Right forelimb (tissue), 1 donor: Measurements from ENCODE around the gene SPATA31D4.
"Not testable (repeated sequence)": the region's sequence is repeated elsewhere in the genome, so short reads cannot be mapped to it uniquely, and the experiment has no call there.

ENCODE experiments used
- DNase-seq: peaks from one replicate; pipeline ENCODE4 v3.0.0-alpha.2; 2018

SPATA31D4 gene

DNA sequence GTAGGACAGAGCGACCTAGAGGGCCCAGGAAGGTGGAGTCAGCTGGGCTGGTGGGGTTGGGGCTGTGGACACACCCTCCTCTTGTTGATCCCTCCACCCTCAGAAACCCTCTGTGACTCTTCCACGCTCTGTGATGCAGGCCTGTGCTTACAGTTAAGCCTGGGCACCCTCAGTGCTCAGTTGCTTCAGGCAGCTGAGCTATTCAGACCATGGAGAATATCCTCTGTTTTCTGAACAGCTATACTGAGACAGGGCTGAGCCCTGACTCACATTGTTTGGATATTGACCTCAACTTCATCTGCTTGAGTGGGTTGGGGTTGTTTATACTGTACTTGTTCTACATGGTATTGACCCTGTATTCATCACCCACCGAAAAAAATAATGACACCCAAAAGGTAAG, at the start of gene SPATA31D4:
TSS of gene SPATA31D4 (plus strand) at position 124 of the 400 bp plus-strand sequence. CDS start at position 210, 86 bp downstream.
- not testable (repeated sequence) for DNase-seq

DNA sequence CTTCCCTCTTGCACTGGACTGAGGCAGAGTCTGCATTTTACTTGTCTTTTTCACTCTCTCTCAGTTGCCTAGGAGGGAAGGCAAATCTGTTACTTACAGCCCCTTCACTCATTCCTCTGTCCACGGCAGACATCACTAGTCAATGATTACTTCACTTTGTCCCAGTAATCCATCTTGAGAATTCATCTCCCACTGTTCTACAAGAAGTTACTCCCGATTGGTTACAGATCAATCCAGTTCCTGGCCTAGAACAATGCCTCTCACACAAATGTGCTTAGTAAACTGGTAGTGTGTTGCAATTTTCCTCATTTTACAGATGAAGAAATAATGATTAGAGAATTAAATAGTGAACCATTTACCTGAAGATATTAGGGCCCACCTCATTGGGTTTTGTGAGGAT, 49.7 kb upstream of the SPATA31D4 start:
- DNase-seq = no peak

DNA sequence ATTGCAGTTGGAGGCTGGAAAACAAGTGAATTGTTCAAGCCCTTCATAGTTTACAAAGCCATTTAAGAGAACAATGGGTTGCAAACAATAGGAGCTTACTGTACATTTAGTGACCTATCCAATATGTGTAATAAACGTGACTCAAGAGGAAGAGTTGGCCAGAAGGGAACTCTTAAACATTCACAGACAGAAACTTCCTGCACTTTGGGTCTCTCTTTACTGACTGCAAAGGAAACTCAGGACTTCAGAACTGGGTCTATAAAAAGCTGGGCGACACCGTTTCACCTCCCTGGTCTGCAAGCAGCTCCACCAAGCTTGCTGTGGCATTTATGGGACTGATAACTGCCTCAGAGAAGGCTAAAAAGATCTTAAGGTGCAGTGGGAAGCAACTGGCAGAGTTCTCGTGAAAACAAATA, 48.7 kb upstream of the SPATA31D4 start:
- no peak for DNase-seq

DNA sequence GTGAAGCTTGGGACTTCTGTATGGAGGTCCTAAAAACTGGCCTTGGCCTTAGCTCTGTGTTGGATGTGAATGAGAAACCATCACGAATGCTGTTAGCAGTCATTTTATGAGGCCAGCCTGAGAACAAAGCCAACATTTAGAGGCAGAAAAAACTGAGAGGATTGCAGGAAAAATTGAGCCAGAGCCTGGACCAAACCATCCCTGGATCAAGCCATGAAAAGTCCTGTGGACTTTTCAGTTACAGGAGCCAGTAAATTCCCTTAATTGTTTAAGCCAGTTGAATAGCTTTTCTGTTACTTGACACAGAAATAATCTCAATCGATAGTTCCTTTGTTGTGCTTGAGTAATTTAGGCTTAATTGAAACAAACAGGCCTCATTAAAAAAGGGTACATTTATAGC, 42.6 kb upstream of the SPATA31D4 start:
- DNase-seq = no peak

DNA sequence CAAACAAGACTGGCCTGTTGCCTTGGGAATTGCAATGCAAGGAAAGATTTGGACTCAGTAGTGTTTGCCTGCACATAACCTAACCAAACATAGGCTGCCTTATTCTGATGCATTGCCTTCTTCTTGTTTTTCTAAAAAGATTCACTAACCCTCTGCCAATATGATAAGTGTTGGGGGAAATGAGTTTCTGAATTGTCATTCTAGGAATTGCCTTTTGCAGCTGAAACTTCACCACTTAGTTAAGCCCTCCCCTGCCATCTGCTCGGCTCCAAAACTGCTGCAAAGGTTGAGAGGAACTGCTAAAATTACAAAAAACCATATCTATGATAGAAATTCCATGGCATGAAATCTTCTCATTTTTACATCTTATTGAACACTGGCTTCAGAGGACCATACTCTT, 41.6 kb upstream of the SPATA31D4 start:
- no peak for DNase-seq

DNA sequence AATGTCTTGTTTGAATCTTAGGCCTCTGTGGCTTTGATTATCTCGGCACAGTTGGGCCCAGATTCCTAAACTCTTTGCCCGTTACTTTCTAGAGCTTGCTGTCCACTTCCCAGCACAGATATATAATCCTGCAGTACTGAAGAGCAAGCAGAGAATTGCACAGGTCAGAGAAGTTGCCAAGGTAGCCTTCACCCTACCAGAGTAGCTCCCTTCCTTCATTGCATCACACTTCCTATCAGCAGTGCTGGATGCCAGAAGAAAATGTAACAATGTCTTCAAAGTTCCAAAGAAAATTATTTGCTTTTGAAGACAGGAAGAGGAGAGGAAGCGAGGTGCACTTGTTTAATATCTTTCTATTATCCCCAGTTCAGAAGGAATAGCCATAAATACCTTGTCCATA, 38.1 kb upstream of the SPATA31D4 start:
- no peak for DNase-seq

DNA sequence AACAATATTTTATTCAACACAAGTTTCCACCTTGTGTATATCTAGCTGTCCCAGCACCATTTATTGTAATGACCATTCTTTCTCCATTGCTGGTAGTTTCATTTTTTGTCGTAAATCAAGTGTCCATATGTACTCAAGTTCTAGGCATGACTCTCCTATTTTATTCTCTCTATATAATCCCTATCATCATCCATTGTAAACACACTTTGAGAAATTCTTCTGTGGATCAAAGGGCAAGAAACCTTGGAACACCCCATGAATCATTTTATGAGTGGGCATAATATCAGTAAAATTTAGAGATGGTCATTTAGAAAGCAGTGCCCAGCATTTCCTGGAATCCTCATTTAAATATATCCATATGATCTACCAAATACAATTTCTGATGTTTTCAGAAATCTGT, 35.8 kb upstream of the SPATA31D4 start:
- DNase-seq = no peak

DNA sequence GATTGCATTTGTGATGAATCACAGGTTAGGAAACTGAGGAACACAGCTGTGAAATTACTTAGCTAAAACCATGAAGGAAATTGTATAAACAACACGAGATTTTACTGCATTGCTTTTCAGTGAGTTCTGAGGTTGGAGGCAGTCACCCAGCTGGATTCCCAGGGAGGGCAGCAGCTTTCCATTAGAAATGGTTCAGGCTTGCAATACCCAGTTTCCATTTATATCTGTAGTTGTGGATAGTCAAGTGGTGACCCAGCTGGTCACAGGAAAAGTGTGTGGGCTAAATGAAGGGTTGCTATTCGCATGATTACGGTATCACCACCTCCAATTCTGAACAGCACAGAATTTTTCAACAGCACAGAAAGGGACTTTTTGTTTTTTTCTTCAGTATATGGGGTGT, 34.3 kb upstream of the SPATA31D4 start:
- DNase-seq = no peak

DNA sequence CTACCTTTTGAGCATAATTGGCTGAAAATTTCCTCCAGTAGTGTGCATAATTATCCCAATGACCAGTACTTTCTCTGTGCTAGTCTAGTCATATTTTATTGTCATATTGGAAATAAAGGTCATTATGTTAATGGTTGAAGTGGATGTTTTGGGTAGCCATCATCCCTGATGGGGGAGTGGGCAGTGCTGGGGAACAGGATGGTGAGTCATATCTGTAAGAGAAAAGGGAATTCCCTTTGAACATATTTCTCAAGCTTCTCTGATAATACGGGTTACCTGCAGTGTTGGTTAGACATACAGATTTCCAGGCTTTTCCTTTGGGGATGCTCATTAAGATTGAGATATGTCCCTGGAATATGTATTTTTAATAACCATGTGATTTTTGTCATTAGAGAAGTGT, 33.3 kb upstream of the SPATA31D4 start:
- no peak for DNase-seq

DNA sequence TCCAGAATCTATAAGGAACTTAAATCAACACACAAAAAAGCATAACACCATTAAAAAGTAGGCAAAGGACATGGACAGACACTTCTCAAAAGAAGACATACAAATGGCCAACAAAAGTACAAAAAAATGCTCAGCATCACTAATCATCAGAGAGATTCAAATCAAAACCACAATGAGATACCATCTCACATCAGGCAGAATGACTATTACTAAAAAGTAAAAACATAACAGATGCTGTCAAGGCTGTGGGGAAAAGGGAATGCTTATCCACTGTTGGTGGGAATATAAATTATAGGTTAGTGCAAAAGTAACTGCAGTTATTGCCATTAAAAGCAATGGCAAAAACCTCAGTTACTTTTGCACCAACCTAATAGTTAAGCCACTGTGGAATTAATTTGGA, 32.2 kb upstream of the SPATA31D4 start:
- no peak for DNase-seq

DNA sequence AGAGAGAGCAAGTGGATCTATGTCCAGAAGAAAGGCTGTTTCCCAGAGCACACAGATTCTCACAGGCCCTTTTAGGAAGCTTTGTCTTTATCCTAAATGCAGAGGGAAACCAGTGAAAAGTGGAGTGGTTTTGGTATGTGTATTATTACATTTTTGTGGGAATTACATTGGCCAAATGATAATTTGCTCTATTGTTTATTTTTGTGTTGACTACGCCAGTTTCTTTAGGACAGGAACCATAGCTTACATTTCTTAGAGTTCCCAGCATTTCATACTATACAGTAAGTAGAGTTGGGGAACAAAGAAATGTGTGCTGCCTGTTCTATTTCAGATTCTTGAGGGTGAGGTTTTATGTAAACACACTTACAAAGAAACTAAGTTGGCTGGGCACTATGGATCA, 29.4 kb upstream of the SPATA31D4 start:
- DNase-seq = no peak

DNA sequence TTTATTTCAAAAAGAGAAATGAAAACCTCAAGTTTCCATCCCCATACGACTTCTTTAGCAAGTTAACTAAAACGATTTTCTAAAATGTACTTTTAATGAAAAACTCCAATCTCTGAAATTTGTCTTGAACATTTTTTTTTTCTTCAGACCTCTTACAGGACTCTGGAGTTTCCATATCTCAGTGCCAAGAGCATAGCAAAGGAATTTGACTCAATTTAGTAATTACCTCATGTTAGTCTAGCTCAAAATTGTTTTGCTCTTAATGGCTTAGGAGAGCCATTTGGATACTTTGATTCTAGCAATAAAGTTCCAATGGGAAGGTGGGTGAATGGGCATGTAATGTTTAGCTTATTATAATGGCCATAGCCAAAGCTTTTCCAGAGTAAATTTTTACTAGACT, 26.0 kb upstream of the SPATA31D4 start:
- DNase-seq = no peak

DNA sequence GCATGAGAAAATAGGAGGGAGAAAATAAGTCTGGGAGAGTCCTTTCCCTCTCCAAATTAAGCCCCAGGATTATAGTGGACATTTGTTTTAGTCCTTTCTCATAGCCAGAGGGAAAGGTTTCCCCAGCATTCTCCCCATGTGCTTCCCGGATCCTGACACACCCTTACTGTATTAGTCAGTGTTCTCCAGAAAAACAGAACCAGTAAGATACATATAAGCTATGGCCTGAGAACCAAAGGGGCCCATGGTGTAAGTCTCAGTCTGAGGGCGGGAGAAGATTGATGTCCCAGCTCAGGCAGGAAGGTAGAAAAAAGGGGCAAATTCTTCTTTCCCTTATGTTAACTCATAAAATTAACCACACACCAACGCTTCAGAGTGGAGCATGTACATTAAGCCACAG, 25.6 kb upstream of the SPATA31D4 start:
- DNase-seq = no peak

DNA sequence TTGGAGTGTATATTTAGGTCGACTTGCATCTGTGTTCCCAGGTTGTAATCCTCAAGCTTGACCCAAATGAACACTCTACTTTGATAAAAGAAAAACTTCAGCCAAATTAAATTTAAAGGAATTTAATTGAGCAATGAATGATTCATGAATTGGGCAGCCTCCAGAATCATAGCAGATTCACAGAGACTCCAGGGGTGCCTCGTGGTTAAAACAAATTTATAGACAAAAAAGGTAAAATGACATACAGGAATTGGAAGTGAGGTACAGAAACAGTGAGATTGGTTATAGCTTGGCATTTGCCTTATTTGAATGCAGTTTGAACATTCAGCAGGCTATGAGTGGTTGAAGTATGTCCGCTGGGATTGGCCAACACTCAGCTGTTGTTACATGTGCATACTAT, 21.6 kb upstream of the SPATA31D4 start:
- DNase-seq = no peak

DNA sequence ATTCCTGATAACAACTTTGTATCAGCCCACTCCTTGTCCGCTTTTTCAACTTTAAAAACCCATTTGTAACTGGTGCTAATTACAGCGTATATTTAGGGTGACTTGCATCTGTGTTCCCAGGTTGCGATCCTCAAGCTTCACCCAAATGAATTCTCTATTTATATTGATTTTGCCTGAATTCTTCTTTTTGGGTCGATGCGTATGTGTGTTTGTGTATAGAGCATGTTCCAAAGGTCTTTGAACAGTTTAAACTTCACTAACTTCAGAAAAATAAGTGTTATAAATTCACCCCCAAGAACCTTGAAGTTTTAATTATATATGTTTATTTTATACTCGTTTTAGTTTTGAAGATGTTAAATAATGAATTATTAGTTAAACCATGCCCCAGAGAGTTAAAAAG, 16.1 kb upstream of the SPATA31D4 start:
- no peak for DNase-seq

DNA sequence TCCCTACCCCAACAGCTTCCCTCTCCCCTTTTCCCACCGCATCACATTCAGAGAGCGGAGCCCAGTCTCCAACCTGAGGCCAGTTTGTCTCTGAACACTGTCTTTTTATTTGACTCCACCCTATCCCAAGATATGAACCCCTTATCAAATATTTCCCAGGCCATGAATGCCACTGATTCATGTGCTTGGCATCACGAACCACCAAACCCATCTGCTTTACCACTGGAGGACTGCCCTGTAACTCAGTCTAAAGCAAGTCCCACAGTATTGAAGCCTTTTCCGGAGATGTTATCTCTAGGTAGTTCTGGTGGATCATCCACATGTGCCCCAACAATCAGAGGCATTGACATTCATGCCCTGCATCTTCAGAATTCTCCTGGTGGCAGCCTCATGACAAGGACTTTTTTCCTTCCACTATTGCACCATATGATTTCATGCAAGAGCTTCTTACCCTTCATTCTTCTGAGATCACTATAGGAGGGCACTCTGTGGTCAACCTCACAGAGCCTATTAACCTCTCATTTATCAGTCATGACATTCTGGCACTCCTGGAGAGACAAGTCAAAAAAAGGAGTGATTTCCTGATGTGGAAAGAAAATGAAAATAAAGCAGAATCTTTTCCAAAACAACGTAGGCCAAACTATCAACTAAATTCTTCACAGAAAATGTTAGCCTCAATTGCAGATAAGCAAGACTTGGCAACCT, 12.3 kb upstream of the SPATA31D4 start:
- DNase-seq = no peak

DNA sequence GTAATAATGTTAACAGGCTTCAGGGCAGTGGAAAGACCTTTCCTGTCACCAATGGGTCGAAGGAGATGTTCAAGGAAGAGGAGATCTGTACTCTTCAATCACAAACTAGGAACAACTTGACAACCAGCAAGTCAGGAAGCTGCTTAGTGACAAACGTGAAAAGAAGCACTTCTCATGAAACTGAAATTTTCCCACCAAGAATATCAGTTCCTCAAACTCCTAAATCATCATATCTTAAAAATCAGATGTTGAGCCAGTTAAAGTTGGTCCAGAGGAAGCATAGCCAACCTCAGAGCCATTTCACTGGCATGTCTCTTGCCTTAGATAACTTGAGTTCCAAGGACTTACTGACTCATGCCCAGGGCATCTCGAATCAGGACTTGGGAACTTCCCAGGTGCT, 9.7 kb upstream of the SPATA31D4 start:
- not testable (repeated sequence) for DNase-seq

DNA sequence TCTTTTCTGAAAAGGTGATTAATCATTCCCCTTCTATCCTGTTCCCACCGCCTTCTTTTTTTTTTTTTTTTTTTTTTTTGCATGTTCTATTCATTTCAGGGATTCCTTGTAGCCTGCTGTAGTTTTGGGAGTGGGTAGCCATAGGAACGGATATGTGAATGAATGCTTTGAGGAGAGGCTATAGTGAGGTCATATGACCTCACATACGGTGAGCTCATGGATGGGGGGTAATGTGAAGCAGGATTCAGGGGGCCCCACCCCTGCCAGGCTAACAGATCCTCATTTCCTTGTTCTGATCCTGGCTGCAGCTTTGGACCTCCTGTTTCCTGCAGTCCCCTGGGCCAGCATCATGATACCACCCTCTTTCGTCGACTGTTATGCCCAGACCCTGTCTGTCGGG, 1.9 kb downstream of the SPATA31D4 start:
- DNase-seq = not testable (repeated sequence)

DNA sequence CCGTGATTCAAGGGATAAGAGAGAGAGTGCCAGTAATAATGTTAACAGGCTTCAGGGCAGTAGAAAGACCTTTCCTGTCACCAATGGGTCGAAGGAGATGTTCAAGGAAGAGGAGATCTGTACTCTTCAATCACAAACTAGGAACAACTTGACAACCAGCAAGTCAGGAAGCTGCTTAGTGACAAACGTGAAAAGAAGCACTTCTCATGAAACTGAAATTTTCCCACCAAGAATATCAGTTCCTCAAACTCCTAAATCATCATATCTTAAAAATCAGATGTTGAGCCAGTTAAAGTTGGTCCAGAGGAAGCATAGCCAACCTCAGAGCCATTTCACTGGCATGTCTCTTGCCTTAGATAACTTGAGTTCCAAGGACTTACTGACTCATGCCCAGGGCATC, 5.3 kb downstream of the SPATA31D4 start:
- not testable (repeated sequence) for DNase-seq

DNA sequence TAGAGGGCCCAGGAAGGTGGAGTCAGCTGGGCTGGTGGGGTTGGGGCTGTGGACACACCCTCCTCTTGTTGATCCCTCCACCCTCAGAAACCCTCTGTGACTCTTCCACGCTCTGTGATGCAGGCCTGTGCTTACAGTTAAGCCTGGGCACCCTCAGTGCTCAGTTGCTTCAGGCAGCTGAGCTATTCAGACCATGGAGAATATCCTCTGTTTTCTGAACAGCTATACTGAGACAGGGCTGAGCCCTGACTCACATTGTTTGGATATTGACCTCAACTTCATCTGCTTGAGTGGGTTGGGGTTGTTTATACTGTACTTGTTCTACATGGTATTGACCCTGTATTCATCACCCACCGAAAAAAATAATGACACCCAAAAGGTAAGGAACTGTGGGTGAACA, 15.2 kb downstream of the SPATA31D4 start, which contains the start of gene SPATA31D3:
TSS of gene SPATA31D3 (plus strand) at position 108 of the 400 bp plus-strand sequence. CDS start at position 194, 86 bp downstream.
- DNase-seq = not testable (repeated sequence)

DNA sequence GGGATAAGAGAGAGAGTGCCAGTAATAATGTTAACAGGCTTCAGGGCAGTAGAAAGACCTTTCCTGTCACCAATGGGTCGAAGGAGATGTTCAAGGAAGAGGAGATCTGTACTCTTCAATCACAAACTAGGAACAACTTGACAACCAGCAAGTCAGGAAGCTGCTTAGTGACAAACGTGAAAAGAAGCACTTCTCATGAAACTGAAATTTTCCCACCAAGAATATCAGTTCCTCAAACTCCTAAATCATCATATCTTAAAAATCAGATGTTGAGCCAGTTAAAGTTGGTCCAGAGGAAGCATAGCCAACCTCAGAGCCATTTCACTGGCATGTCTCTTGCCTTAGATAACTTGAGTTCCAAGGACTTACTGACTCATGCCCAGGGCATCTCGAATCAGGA, 20.4 kb downstream of the SPATA31D4 start:
- DNase-seq = not testable (repeated sequence)

DNA sequence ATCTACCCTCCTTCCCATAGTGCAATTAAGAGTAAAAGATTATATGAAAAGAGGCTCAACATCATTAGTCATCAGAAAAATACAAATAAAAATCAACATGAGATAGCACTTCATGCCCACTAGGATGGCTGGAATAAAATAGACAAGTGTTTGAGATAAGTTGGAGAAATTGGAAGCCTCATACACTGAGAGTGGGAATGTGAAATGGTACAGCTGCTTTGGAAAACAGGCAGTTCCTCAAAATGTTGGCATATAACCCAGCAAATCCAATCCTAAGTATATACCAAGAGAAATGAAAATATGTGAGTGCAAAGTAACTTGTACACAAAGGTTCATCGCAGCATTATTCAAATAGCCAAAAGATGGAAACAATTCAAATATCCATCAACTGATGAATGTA, 24.9 kb downstream of the SPATA31D4 start:
- no peak for DNase-seq

DNA sequence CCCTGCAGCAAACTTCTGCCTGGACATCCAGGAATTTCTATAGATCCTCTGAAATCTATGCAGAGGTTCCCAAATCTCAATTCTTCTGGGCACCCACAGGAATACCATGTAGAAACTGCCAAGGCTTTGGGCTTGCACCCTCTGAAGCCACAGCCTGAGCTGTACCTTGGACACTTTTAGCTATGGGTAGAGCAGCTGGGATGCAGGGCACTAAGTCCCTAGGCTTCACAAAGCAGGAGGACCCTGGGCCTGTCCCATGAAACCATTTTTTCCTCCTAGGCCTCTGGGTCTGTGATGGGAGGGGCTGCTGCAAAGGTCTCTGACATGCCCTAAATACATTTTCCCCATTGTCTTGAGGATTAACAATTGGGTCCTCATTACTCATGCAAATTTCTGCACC, 27.4 kb downstream of the SPATA31D4 start:
- no peak for DNase-seq

DNA sequence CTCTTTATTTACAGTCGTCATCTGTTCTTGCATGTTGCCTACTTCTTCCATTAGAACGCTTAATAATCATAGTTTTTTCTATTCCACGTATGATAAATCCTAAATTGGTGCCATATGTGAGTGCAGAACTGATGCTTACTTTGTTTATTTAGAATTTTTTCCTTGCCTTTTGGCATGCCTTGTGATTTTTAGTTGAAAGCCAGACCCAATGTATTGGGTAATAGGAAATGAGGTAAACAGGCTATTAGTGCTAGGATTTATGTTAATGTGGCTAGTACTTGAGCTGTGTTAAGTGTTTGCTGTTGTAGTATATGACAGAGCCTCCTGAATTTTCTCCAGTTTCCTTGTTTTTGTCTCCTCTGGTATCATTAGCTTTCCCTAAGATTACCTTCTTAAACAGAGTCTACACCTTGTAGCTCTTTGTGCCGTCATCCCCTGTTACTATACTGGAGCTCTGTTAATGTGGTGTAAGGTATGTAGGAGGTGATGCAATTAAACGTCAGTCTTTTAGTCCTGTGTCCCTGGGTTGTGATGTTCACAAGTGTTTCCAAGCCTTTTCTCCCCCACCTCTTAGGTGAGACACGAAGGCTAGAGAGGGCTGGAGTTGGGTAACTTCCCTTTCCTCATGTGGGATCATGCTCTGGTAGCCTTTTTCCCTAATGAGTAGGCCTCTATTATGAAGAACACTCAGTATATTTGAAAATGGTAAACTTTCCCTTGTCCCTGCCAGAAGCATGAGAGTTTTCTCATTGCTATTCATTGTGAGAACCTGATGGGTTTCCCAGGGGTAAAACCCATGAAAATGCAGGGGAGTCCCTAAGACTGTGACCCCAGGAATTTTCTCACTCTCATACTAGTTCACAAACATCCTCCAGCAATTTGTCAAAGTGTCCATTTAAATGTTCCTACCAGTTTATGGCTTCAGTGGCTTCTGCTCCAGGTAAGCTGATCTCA, 36.3 kb downstream of the SPATA31D4 start:
- DNase-seq = no peak
